Pancreas (tissue), 10 donors: Measurements from ENCODE around the gene RRP8. TPM values are rescaled to one million over a fixed set of nuclear protein-coding genes. Genes with fewer than 3 reads are reported as not detected.

Experiments
- ATAC-seq, 4 donors: fragments of 200-7000 bp; cut with Tn5 transposase; one replicate each; pipeline versions ENCODE4 v1.8.0 to v1.9.1; 2020; ENCODE audit warnings: mild to moderate bottlenecking in 4 of 4, moderate library complexity in 4 of 4
- DNase-seq, 6 donors: peaks; one replicate each; pipeline ENCODE4 v3.0.0-alpha.2; 2020
- FAIRE-seq: peaks from 2 replicates; lab custom pipeline; 2012; peaks lifted over from hg19 to GRCh38; lab: Jason Lieb, UNC
- H3K27ac ChIP-seq, 4 donors: fragments of 200-600 bp; sonication (generic); 1 replicate in 3 of 4; 2 replicates in 1 of 4; pipeline versions ENCODE4 v1.5.0 to v1.8.0; 2020
- H3K27me3 ChIP-seq, 4 donors: fragments of 200-600 bp; one replicate each; pipeline ENCODE4 v1.8.0; 2021
- H3K36me3 ChIP-seq, 3 donors: fragments of 200-600 bp; sonication (generic) in 1 of 3; one replicate each; pipeline versions ENCODE4 v1.5.0 to v1.8.0; 2020 to 2021
- H3K4me1 ChIP-seq, 3 donors: fragments of 200-600 bp; one replicate each; pipeline ENCODE4 v1.8.0; 2021
- H3K4me3 ChIP-seq, 4 donors: fragments of 200-600 bp; sonication (generic) in 2 of 4; one replicate each; pipeline versions ENCODE4 v1.5.0 to v1.8.0; 2020 to 2021
- H3K9me3 ChIP-seq, 4 donors: fragments of 200-600 bp; one replicate each; pipeline ENCODE4 v1.8.0; 2021
- WGBS, 2 donors: extraction: QIAGEN DNeasy Blood & Tissue Kit; methylation state at CpG; one replicate each; pipeline ENCODE4 v1.1.7; 2013; 5-methylcytosine and 5-hydroxymethylcytosine counted together
- intact Hi-C, 3 donors: fragments of 100-400 bp; cut with DNase I; formaldehyde crosslinking; loops; one replicate each; pipeline versions ENCODE4 v1.11.1 to v1.14.2; 2022
- polyA plus RNA-seq, 2 donors: library from polyadenylated mRNA; stranded (reverse); fragments of 200-250 nt; gene quantifications; one replicate each; pipeline ENCODE4 v1.2.3, GENCODE V29; 2013
- total RNA-seq, 6 donors: library from RNA; stranded (reverse); fragmentation: NEBNext Ultra II Directional in 4 of 6; extraction: Animal tissue kit (Norgen Biotek cat#: 25700) in 4 of 6; gene quantifications; one replicate each; pipeline versions ENCODE4 v1.2.1 to v1.2.4, GENCODE V29; 2021 to 2023
- TF ChIP-seq, protein P1 (sequence below), 4 donors: fragments of 200-600 bp; sonication (generic) in 3 of 4; IDR thresholded peaks; one replicate each; pipeline versions ENCODE4 v1.5.0 to v1.8.0; 2021; ENCODE audit warnings: antibody characterized with exemption in 4 of 4
- donor health status: healthy with polysubstance abuse.
- donor health status: DM: no; HTN: no; CAD: no; lungs with moderate emphysema.
- donor health status: DM: no; HTN: no; CAD: no.
- donor health status: control.
- donor health status: control.
- donor health status: Bipolar disorder and iron deficiency.
- donor health status: DM: yes; HTN: yes; CAD: no.
- donor health status: DM: no; HTN: no; CAD: no.
- donor health status: DM: no; HTN: no; CAD: no.
- donor health status: DM: yes; HTN: yes; CAD: no.

The RRP8 gene
- total and polyA plus RNA-seq, 8 donors, result 6.3 to 25.0 (median 10.2) TPM

DNA sequence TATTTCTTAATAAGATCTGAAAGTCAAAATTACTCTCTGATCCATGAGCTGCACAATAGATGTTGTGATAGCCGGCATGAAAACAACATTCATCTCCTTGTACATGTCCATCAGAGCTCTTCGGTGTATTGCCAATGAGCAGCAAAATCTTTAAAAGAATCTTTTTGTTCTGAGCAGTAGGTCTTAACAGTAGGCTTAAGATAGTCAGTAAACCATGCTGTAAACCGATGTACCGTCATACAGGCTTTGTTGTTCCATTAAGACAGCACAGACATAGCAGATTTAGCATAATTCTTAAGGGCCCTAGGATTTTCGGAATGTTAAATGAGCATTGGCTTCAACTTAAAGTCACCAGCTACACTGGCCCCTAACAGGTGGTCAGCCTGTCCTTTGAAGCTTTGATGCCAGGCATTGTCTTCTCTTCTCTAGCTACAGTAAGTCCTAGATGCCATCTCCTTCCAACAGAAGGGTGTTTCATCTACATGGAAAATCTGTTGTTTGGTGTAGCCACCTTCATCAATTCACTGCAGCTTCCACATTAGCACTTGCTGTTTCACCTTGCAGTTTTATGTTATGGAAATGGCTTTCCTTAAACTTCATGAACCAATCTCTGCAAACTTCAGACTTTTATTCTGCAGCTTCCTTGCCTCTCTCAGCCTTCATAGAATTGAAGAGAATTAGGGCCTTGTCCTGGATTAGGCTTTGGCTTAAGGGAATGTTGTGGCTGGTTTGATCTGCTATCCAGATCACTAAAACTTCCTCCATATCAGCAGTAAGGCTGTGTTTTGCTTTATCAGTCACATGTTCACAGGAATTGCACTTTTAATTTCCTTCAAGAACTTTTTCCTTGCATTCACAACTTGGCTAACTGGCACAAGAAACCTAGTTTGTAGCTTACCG, 28.4 kb downstream of the RRP8 start:
- H3K27me3 ChIP-seq, result no peaks in the 10 kb centered on the region
- intact Hi-C loops, result no loop called here
- no peaks in the 10 kb centered on the region for H3K9me3 ChIP-seq
- WGBS, 2 donors, result 89 to 93% methylated on average over 6 of the region's 6 CpGs
- no peak overlapping the region for H3K27ac ChIP-seq
- H3K4me3 ChIP-seq, result no peak overlapping the region
- no peaks in the 10 kb centered on the region for H3K4me1 ChIP-seq
- no peak for FAIRE-seq
- TF ChIP-seq, protein P1, sequence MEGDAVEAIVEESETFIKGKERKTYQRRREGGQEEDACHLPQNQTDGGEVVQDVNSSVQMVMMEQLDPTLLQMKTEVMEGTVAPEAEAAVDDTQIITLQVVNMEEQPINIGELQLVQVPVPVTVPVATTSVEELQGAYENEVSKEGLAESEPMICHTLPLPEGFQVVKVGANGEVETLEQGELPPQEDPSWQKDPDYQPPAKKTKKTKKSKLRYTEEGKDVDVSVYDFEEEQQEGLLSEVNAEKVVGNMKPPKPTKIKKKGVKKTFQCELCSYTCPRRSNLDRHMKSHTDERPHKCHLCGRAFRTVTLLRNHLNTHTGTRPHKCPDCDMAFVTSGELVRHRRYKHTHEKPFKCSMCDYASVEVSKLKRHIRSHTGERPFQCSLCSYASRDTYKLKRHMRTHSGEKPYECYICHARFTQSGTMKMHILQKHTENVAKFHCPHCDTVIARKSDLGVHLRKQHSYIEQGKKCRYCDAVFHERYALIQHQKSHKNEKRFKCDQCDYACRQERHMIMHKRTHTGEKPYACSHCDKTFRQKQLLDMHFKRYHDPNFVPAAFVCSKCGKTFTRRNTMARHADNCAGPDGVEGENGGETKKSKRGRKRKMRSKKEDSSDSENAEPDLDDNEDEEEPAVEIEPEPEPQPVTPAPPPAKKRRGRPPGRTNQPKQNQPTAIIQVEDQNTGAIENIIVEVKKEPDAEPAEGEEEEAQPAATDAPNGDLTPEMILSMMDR (IDR thresholded peaks at IDR 0.05), result no peak
- DNase-seq, result no peak
- no peak for ATAC-seq
- H3K36me3 ChIP-seq, result no peaks in the 10 kb centered on the region

DNA sequence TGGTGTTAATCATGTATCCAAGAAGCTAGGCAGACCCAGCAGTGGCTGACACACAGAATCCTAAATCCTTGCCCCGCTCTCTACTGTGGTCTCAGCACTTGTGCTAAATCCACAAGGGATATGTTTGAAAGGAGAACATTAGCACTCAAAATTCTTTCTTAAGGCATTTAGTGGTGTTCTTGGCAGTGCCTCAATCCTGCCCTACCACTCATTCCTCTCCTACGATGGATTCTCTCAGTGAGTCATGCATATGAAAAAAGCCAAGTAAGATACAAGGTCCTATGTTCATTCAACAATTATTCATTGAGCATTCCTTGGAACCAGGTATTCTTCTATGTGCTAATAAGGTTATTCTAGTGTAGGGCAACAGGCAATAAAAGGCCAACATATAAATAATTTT, 31.2 kb downstream of the RRP8 start:
- intact Hi-C loops, result no loop called here
- H3K9me3 ChIP-seq, result no peaks in the 10 kb centered on the region
- no peak overlapping the region for H3K27ac ChIP-seq
- no peaks in the 10 kb centered on the region for H3K36me3 ChIP-seq
- H3K4me1 ChIP-seq, result peaks cover 0 to 4% (median 0%) of the 10 kb centered on the region in 3 donors
- H3K4me3 ChIP-seq, result no peak overlapping the region
- FAIRE-seq, result no peak
- H3K27me3 ChIP-seq, result no peaks in the 10 kb centered on the region
- TF ChIP-seq, protein P1 (IDR thresholded peaks at IDR 0.05), result no peak
- WGBS, 2 donors, result 74 to 86% methylated on average over 2 of the region's 2 CpGs
- no peak for ATAC-seq
- DNase-seq, result no peak

DNA sequence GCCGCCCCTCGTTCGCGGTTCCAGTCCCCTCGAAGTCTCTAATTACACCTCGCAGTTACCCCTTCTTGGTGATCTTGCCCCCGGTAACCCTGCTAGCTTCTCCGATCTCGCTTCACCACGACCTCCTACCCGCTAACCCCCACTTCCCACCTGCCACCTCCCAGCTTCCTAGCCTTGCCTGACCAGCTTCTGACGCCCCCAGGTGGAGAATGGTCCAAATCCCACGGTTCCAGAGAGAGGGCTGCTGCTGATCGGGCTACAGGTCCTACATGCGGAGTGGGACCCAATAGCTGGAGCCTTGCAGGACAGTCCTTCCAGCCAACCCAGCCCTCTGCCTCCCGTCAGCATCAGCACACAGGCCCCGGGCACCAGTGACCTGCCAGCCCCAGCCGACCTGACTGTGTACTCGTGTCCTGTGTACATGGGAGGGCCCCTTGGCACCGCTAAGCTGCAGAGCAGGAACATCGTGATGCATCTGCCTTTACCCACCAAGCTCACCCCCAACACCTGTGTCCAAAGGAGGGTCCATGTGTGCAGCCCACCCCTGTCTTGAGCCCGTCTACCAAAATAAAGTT, 31.9 kb downstream of the RRP8 start:
- WGBS, 2 donors, result 71 to 72% methylated on average over 22 of the region's 22 CpGs
- no peak overlapping the region for H3K4me3 ChIP-seq

DNA sequence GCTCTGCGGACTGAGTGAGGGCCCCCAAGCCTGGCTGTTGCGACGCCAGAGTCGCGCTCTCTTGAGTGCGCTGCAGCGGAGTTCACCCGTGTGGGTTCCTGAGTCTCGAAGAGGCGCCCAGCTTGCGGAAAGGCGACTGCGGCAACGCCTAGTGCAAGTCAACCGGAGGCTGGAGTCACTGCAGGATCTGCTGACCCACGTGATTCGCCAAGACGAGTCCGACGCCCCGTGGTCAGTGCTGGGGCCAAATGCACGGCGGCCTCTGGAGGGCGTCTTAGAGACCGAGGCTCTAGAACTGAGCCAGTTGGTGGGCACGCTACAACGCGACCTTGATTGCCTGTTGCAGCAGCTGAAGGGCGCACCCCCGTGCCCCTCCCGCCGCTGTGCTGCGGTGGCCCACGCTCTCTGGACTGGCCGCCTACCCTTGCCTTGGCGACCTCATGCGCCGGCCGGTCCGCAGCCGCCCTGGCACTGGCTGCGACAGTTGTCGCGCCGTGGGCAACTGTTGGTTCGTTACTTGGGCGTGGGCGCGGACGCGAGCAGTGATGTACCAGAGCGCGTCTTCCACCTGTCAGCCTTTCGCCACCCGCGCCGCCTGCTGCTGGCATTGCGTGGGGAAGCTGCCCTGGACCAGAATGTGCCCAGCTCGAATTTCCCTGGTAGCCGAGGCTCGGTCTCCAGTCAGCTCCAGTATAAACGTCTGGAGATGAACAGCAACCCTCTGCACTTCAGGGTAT, 32.6 kb downstream of the RRP8 start:
- intact Hi-C loops, result no loop called here
- peak in 1 of 4 donors; percentile 16 for ATAC-seq

More for the DNA sequence above, 31.9 kb downstream of the RRP8 start:
- intact Hi-C loops, result no loop called here
- no peak for FAIRE-seq
- ATAC-seq, result no peak
- Histone ChIP-seq H3K27me3 (no peaks in the 10 kb centered on the region), H3K36me3 (no peaks in the 10 kb centered on the region), H3K27ac (no peak overlapping the region), H3K4me1 (peaks cover 0 to 4% (median 0%) of the 10 kb centered on the region in 3 donors), H3K9me3 (no peaks in the 10 kb centered on the region)
- TF ChIP-seq, protein P1 (IDR thresholded peaks at IDR 0.05), result no peak
- no peak for DNase-seq

More for the DNA sequence above, 32.6 kb downstream of the RRP8 start:
- peaks cover 0 to 4% (median 0%) of the 10 kb centered on the region in 3 donors for H3K4me1 ChIP-seq
- no peak overlapping the region for H3K4me3 ChIP-seq
- DNase-seq, result peak in 1 of 6 donors; percentile 56
- no peak for FAIRE-seq
- no peak overlapping the region for H3K27ac ChIP-seq
- no peaks in the 10 kb centered on the region for H3K9me3 ChIP-seq
- H3K27me3 ChIP-seq, result no peaks in the 10 kb centered on the region
- H3K36me3 ChIP-seq, result no peaks in the 10 kb centered on the region
- TF ChIP-seq, protein P1 (IDR thresholded peaks at IDR 0.05), result no peak
- 64 to 82% methylated on average over 58 to 62 of the region's 62 CpGs for WGBS, 2 donors
